Heart left ventricle (tissue), 16 donors: ENCODE results near the gene MCOLN2. TPM values are rescaled to one million over a fixed set of nuclear protein-coding genes. Genes with fewer than 3 reads are reported as not detected.

Source experiments
- ATAC-seq, 4 donors: fragments of 200-7000 bp; cut with Tn5 transposase; one replicate each; pipeline ENCODE4 v1.9.1; 2020 to 2022; ENCODE audit warnings: moderate library complexity in 4 of 4, mild to moderate bottlenecking in 3 of 4, moderate number of reproducible peaks in 1 of 4
- DNase-seq, 5 donors: peaks; one replicate each; pipeline ENCODE4 v3.0.0-alpha.2; 2020
- H3K27ac ChIP-seq, 12 donors: fragments of 200-600 bp; sonication (generic) in 4 of 12; one replicate each; pipeline versions ENCODE4 v1.5.0 to v1.8.0; 2016 to 2022; ENCODE audit warnings: mild to moderate bottlenecking in 2 of 12
- H3K27me3 ChIP-seq, 9 donors: fragments of 200-600 bp; sonication (generic) in 2 of 9; one replicate each; pipeline versions ENCODE4 v1.5.1 to v1.8.0; 2016 to 2022; ENCODE audit warnings: mild to moderate bottlenecking in 3 of 9
- H3K36me3 ChIP-seq, 9 donors: fragments of 200-600 bp; sonication (generic) in 2 of 9; one replicate each; pipeline versions ENCODE4 v1.5.0 to v1.8.0; 2018 to 2022; ENCODE audit warnings: mild to moderate bottlenecking in 2 of 9
- H3K4me1 ChIP-seq, 12 donors: fragments of 200-600 bp; sonication (generic) in 4 of 12; one replicate each; pipeline versions ENCODE4 v1.5.0 to v1.8.0; 2016 to 2022; ENCODE audit warnings: mild to moderate bottlenecking in 3 of 12
- H3K4me3 ChIP-seq, 12 donors: fragments of 200-600 bp; sonication (generic) in 4 of 12; one replicate each; pipeline versions ENCODE4 v1.5.0 to v1.8.0; 2017 to 2022; ENCODE audit warnings: mild to moderate bottlenecking in 9 of 12, moderate library complexity in 4 of 12
- H3K9me3 ChIP-seq, 12 donors: fragments of 200-600 bp; sonication (generic) in 4 of 12; one replicate each; pipeline versions ENCODE4 v1.5.0 to v1.8.0; 2016 to 2022; ENCODE audit warnings: mild to moderate bottlenecking in 1 of 12
- POLR2A ChIP-seq, 2 donors: fragments of 450-650 bp; IDR thresholded peaks; one replicate each; pipeline ENCODE4 v1.6.1; 2017; ENCODE audit warnings: antibody characterized with exemption in 2 of 2, mild to moderate bottlenecking in 2 of 2, moderate library complexity in 2 of 2
- WGBS, 4 donors: extraction: QIAGEN DNeasy Blood & Tissue Kit in 2 of 4; methylation state at CpG; one replicate each; pipeline versions ENCODE4 v1.1.5 to v1.1.7; 2013 to 2018; 5-methylcytosine and 5-hydroxymethylcytosine counted together
- intact Hi-C, 10 donors: fragments of 100-400 bp; cut with DNase I; formaldehyde crosslinking; loops; one replicate each; pipeline versions ENCODE4 v1.11.1 to v1.14.2; 2022
- polyA plus RNA-seq, 2 donors: library from polyadenylated mRNA; stranded (reverse); fragments of 200-250 nt; gene quantifications; one replicate each; pipeline ENCODE4 v1.2.3, GENCODE V29; 2013
- total RNA-seq, 9 donors: library from RNA; depleted of rRNA in 2 of 9; stranded (reverse); fragments of >200 nt in 2 of 9; fragmentation: NEBNext Ultra II Directional in 3 of 9; extraction: Animal tissue kit (Norgen Biotek cat#: 25700) in 3 of 9; gene quantifications; one replicate each; pipeline versions ENCODE4 v1.1.0 to v1.2.4, GENCODE V29; 2016 to 2023
- TF ChIP-seq, protein P1 (sequence below), 12 donors: fragments of 200-600 bp; sonication (generic) in 4 of 12; IDR thresholded peaks; one replicate each; pipeline versions ENCODE4 v1.5.0 to v1.8.0; 2018 to 2022; ENCODE audit warnings: antibody characterized with exemption in 12 of 12, mild to moderate bottlenecking in 5 of 12
- donor health status: ischemic (EF 13 %, LVEDD 7.1; RV severe dilation, severe dysfunction).
- donor health status: healthy with polysubstance abuse.
- donor health status: DM: no; HTN: yes; CAD: no.
- donor health status: DM: no; HTN: no; CAD: no.
- donor health status: ischemic (EF 25% LVEDD 6.9; RV normal size, moderate dysfunction).
- donor health status: ischemic (EF 25% LVEDD 5.7; RV mildly dilated, moderate dysfunction).
- donor health status: healthy.
- donor health status: DM: yes; HTN: yes; CAD: no.
- donor health status: ischemic (EF 35%, LVEDD 5.7; RV mildly dilated, moderate dysfunction).
- donor health status: nonischemic (EF 11% LVEDD 7.7; RV severe dilation, severe dysfunction).
- donor health status: DM: yes; HTN: yes; CAD: no.
- donor health status: PGD.
- donor health status: ischemic (EF 29% LVEDD 5.4; RV normal size, mild dysfunction).
- donor health status: nonischemic (EF 23%, LVEDD 6.1; RV moderate dilation, normal function).

The MCOLN2 gene
- total and polyA plus RNA-seq, 11 donors: 0.12 to 2.9 (median 1.1) TPM; not detected in 8

- no peak overlapping the region for H3K27ac ChIP-seq
- no peak for ATAC-seq
- H3K36me3 ChIP-seq: no peaks in the 10 kb centered on the region
- H3K4me3 ChIP-seq: no peak overlapping the region
- no peak for TF ChIP-seq POLR2A (IDR thresholded peaks at IDR 0.05)
- TF ChIP-seq, protein P1, sequence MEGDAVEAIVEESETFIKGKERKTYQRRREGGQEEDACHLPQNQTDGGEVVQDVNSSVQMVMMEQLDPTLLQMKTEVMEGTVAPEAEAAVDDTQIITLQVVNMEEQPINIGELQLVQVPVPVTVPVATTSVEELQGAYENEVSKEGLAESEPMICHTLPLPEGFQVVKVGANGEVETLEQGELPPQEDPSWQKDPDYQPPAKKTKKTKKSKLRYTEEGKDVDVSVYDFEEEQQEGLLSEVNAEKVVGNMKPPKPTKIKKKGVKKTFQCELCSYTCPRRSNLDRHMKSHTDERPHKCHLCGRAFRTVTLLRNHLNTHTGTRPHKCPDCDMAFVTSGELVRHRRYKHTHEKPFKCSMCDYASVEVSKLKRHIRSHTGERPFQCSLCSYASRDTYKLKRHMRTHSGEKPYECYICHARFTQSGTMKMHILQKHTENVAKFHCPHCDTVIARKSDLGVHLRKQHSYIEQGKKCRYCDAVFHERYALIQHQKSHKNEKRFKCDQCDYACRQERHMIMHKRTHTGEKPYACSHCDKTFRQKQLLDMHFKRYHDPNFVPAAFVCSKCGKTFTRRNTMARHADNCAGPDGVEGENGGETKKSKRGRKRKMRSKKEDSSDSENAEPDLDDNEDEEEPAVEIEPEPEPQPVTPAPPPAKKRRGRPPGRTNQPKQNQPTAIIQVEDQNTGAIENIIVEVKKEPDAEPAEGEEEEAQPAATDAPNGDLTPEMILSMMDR (IDR thresholded peaks at IDR 0.05): no peak
- intact Hi-C loops: no loop called here
- no peaks in the 10 kb centered on the region for H3K27me3 ChIP-seq
- DNase-seq: no peak
- H3K9me3 ChIP-seq: no peaks in the 10 kb centered on the region
- peaks cover 0 to 5% (median 0%) of the 10 kb centered on the region in 12 donors for H3K4me1 ChIP-seq
Observed at GRCh38 chr1:85030536-85030935, 33.6 kb upstream of the MCOLN2 start.

- no peak overlapping the region for H3K27ac ChIP-seq
- no peaks in the 10 kb centered on the region for H3K27me3 ChIP-seq
- TF ChIP-seq POLR2A (IDR thresholded peaks at IDR 0.05): no peak
- TF ChIP-seq, protein P1 (IDR thresholded peaks at IDR 0.05): no peak
- 77 to 85% (median 82%) methylated on average over 3 of the region's 3 CpGs for WGBS, 4 donors
- ATAC-seq (no peak), DNase-seq (no peak)
- intact Hi-C loops: loop anchor here in 6 of 10 donors (5.0 kb wide), 2 partner anchors 81 to 86 kb away; no protein-coding TSS in a partner anchor
- H3K36me3 ChIP-seq: no peaks in the 10 kb centered on the region
- no peaks in the 10 kb centered on the region for H3K9me3 ChIP-seq
- no peak overlapping the region for H3K4me3 ChIP-seq
- no peaks in the 10 kb centered on the region for H3K4me1 ChIP-seq
Observed at GRCh38 chr1:85028151-85028550, 31.2 kb upstream of the MCOLN2 start.

GRCh38 chr1:85027242-85027983 lies 30.5 kb upstream of the MCOLN2 start:
- intact Hi-C loops: loop anchor here in 9 of 10 donors (1.0 to 5.0 kb wide), 4 partner anchors 80 to 85 kb away; no protein-coding TSS in a partner anchor
- no peak for DNase-seq
- no peaks in the 10 kb centered on the region for H3K36me3 ChIP-seq
- H3K4me1 ChIP-seq: no peaks in the 10 kb centered on the region
- TF ChIP-seq, protein P1 (IDR thresholded peaks at IDR 0.05): peak in 2 of 12 donors; percentile 8 to 13
- no peak for TF ChIP-seq POLR2A (IDR thresholded peaks at IDR 0.05)
- no peaks in the 10 kb centered on the region for H3K9me3 ChIP-seq
- H3K27ac ChIP-seq: no peak overlapping the region
- no peaks in the 10 kb centered on the region for H3K27me3 ChIP-seq
- peak in 3 of 4 donors; percentile 41 to 64 (median 58) for ATAC-seq
- no peak overlapping the region for H3K4me3 ChIP-seq
- 74 to 81% (median 79%) methylated on average over 5 of the region's 5 CpGs for WGBS, 4 donors

DNA sequence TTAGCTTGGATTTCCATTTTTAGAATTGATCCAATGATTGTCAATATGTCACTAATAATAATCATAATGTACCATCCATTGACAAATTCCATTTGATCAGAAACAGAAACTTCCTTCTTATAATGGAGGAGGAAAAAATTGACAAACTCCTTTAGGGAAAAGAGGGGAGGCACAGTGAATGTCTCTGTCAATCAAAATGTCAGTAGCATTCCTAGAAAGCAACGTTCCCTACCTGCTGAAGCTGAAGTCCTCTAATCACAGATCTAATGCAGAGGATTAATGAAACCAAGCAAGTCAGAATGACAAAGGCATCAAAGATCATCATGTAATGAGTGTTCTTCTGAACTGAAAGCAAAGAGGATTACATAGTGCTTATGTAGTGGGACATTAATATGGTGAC lies 29.0 kb upstream of the MCOLN2 start:
- Histone ChIP-seq H3K27ac (no peak overlapping the region), H3K27me3 (no peaks in the 10 kb centered on the region), H3K4me1 (no peaks in the 10 kb centered on the region), H3K9me3 (no peaks in the 10 kb centered on the region), H3K4me3 (no peak overlapping the region), H3K36me3 (no peaks in the 10 kb centered on the region)
- no peak for DNase-seq
- no peak for ATAC-seq
- TF ChIP-seq, protein P1 (IDR thresholded peaks at IDR 0.05): no peak
- no peak for TF ChIP-seq POLR2A (IDR thresholded peaks at IDR 0.05)
- intact Hi-C loops: loop anchor here in 8 of 10 donors (2.0 to 5.0 kb wide), 3 partner anchors 79 to 84 kb away; no protein-coding TSS in a partner anchor
- WGBS, 4 donors: 40 to 58% (median 52%) methylated on average over 1 of the region's 1 CpG
